ENCODE results near the gene CDC23. TPM values are rescaled to one million over a fixed set of nuclear protein-coding genes. Genes with fewer than 3 reads are reported as not detected.

The CDC23 gene
- total RNA-seq, 1 donor from 2014 or later, result 13.2 TPM

GRCh38 chr5:138226910-138227309, 13.8 kb upstream of the CDC23 start:
- DNase-seq (ENCODE audit: low spot score in 2 of 2), result no peak
- intact Hi-C loops (cut with DNase I), result no loop called here
- TF ChIP-seq CTCF (IDR thresholded peaks at IDR 0.05), result no peak
- H3K9me3 ChIP-seq, result peaks cover 0 to 3% of the 10 kb centered on the region in 2 donors
- H3K27ac ChIP-seq, result no peak overlapping the region
- H3K4me3 ChIP-seq, result no peak overlapping the region
- H3K27me3 ChIP-seq, result no peaks in the 10 kb centered on the region
- no peaks in the 10 kb centered on the region for H3K4me1 ChIP-seq
- no peaks in the 10 kb centered on the region for H3K36me3 ChIP-seq

- DNase-seq (ENCODE audit: low spot score in 2 of 2), result no peak
Observed at GRCh38 chr5:138224712-138225111, 11.6 kb upstream of the CDC23 start.

GRCh38 chr5:138223532-138223931, 10.4 kb upstream of the CDC23 start:
- no peak for TF ChIP-seq CTCF (IDR thresholded peaks at IDR 0.05)
- DNase-seq (ENCODE audit: low spot score in 2 of 2), result no peak

More at GRCh38 chr5:138224712-138225111, 11.6 kb upstream of the CDC23 start:
- H3K9me3 ChIP-seq, result peaks cover 0 to 3% of the 10 kb centered on the region in 2 donors
- H3K36me3 ChIP-seq, result no peaks in the 10 kb centered on the region
- H3K27me3 ChIP-seq, result no peaks in the 10 kb centered on the region
- no peak overlapping the region for H3K4me3 ChIP-seq
- no peaks in the 10 kb centered on the region for H3K4me1 ChIP-seq
- intact Hi-C loops (cut with DNase I), result no loop called here
- TF ChIP-seq CTCF (IDR thresholded peaks at IDR 0.05), result no peak
- H3K27ac ChIP-seq, result no peak overlapping the region

GRCh38 chr5:138216799-138217198, 3.7 kb upstream of the CDC23 start:
- peaks cover 0 to 8% of the 10 kb centered on the region in 2 donors for H3K4me1 ChIP-seq
- no peak for DNase-seq (ENCODE audit: low spot score in 2 of 2)
- H3K27me3 ChIP-seq, result no peaks in the 10 kb centered on the region
- H3K36me3 ChIP-seq, result no peaks in the 10 kb centered on the region
- intact Hi-C loops (cut with DNase I), result no loop called here
- no peak overlapping the region for H3K4me3 ChIP-seq
- no peak overlapping the region for H3K27ac ChIP-seq
- no peaks in the 10 kb centered on the region for H3K9me3 ChIP-seq
- TF ChIP-seq CTCF (IDR thresholded peaks at IDR 0.05), result no peak

More at GRCh38 chr5:138223532-138223931, 10.4 kb upstream of the CDC23 start:
- intact Hi-C loops (cut with DNase I), result loop anchor here (2.0 kb wide), 2 partner anchors 59 to 187 kb away; no protein-coding TSS in a partner anchor
- H3K27me3 ChIP-seq, result no peaks in the 10 kb centered on the region
- H3K27ac ChIP-seq, result no peak overlapping the region
- no peaks in the 10 kb centered on the region for H3K36me3 ChIP-seq
- H3K9me3 ChIP-seq, result peaks cover 0 to 3% of the 10 kb centered on the region in 2 donors
- H3K4me1 ChIP-seq, result no peaks in the 10 kb centered on the region
- H3K4me3 ChIP-seq, result no peak overlapping the region

- H3K27ac ChIP-seq, result peak overlapping the region; percentile 60 to 72
- intact Hi-C loops (cut with DNase I), result loop anchor here (2.0 to 5.0 kb wide), 3 partner anchors 34 to 140 kb away; partner anchors contain the start of genes BRD8, FAM53C, KDM3B and KIF20A
- DNase-seq (ENCODE audit: low spot score in 2 of 2), result no peak
Observed at GRCh38 chr5:138212828-138213160, 329 bp downstream of the CDC23 start.

More at GRCh38 chr5:138212828-138213160, 329 bp downstream of the CDC23 start:
- peaks cover 0 to 8% of the 10 kb centered on the region in 2 donors for H3K4me1 ChIP-seq
- H3K27me3 ChIP-seq, result no peaks in the 10 kb centered on the region
- no peak for TF ChIP-seq CTCF (IDR thresholded peaks at IDR 0.05)
- H3K9me3 ChIP-seq, result no peaks in the 10 kb centered on the region
- peak overlapping the region; percentile 73 to 95 for H3K4me3 ChIP-seq
- peaks cover 0 to 8% of the 10 kb centered on the region in 2 donors for H3K36me3 ChIP-seq

Measured in ascending aorta (tissue), 2 donors.